K562 (cell line): ENCODE measurements around the gene CDH1. TPM values are rescaled to one million over a fixed set of nuclear protein-coding genes. Genes with fewer than 3 reads are reported as not detected.

Experiments used
- ATAC-seq: fragments of 200-7000 bp; cut with Tn5 transposase; 3 replicates; pipeline ENCODE4 v1.9.1; 2020; ENCODE audit warnings: moderate library complexity
- BruUV-seq: library from RNA; stranded (reverse); fragments of 400-500 nt; replicated peaks from 2 replicates; lab custom pipeline; 2021; lab: Mats Ljungman, UMichigan
- CTCF ChIA-PET: fragments of 300-600 bp; formaldehyde crosslinking; extraction: SDS; loops from one replicate; lab custom pipeline; 2021; ENCODE audit warnings: low intra/inter-chr PET ratio; lab: Yijun Ruan, JAX
- POLR2A ChIA-PET: fragments of 300-600, 350-650 bp; sonication (Branson Sonifier 250); formaldehyde crosslinking; extraction: SDS; loops from one replicate; lab custom pipeline; 2021; ENCODE audit warnings: antibody characterized with exemption, inconsistent platforms; lab: Yijun Ruan, JAX
- DNase-seq, 4 experiments: peaks; one replicate each; pipeline versions ENCODE4 v3.0.0 to v3.0.0-alpha.2; 2011 to 2018; ENCODE audit warnings: low spot score in 3 of 4, mixed read lengths in 3 of 4; ENCODE audit errors: extremely low read depth in 1 of 4
- FAIRE-seq: peaks from 2 replicates; lab custom pipeline; 2011; peaks lifted over from hg19 to GRCh38; lab: Jason Lieb, UNC
- H2AFZ ChIP-seq: 2 replicates; pipeline ENCODE4 v1.6.0; 2011; ENCODE audit warnings: low read depth, low read length, control low read depth, inconsistent platforms
- H3K27ac ChIP-seq: fragments of 200-600 bp; 3 replicates; pipeline ENCODE4 v1.8.0; 2011; ENCODE audit warnings: low read depth, mild to moderate bottlenecking, control low read depth, inconsistent platforms, low read length, moderate library complexity, mixed read lengths; ENCODE audit errors: extremely low read depth
- H3K27me3 ChIP-seq, 2 experiments: fragments of 300-600 bp in 1 of 2; 2 replicates in 1 of 2; 3 replicates in 1 of 2; pipeline versions ENCODE4 v1.6.0 to v1.8.0; 2011; ENCODE audit warnings: inconsistent platforms in 2 of 2, low read length in 2 of 2, mild to moderate bottlenecking in 1 of 2, mixed read lengths in 1 of 2, moderate library complexity in 1 of 2; ENCODE audit not compliant: control insufficient read depth in 2 of 2, insufficient read depth in 2 of 2
- H3K36me3 ChIP-seq: fragments of 300-600 bp; 3 replicates; pipeline ENCODE4 v1.8.0; 2011; ENCODE audit warnings: mild to moderate bottlenecking, low read length, inconsistent platforms; ENCODE audit not compliant: control insufficient read depth, insufficient read depth
- H3K4me1 ChIP-seq, 2 experiments: fragments of 200-600 bp in 1 of 2; replicated peaks in 1 of 2; 2 replicates in 1 of 2; 3 replicates in 1 of 2; pipeline versions ENCODE4 v1.5.1 to v1.8.0; 2011; ENCODE audit warnings: inconsistent platforms in 2 of 2, low read length in 2 of 2, mild to moderate bottlenecking in 1 of 2, mixed read lengths in 1 of 2, moderate library complexity in 1 of 2; ENCODE audit not compliant: control insufficient read depth in 2 of 2, insufficient read depth in 2 of 2
- H3K4me2 ChIP-seq: 2 replicates; pipeline ENCODE4 v1.6.1; 2011; ENCODE audit warnings: low read length, control low read depth, inconsistent platforms, mixed read lengths; ENCODE audit not compliant: insufficient read depth
- H3K4me3 ChIP-seq: fragments of 200-600 bp; sonication (generic), shearing (Covaris generic); 2 replicates; pipeline ENCODE4 v1.5.1; 2016; ENCODE audit warnings: control low read depth, inconsistent platforms
- H3K79me2 ChIP-seq: fragments of 200-600 bp; 3 replicates; pipeline ENCODE4 v1.8.0; 2011; ENCODE audit warnings: low read length, inconsistent platforms; ENCODE audit not compliant: control insufficient read depth, insufficient read depth
- H3K9ac ChIP-seq, 2 experiments: 2 replicates each; pipeline versions ENCODE4 v1.6.0 to v1.6.1; 2011; ENCODE audit warnings: low read depth in 2 of 2, low read length in 2 of 2, control low read depth in 1 of 2, inconsistent platforms in 1 of 2, mild to moderate bottlenecking in 1 of 2, mixed read lengths in 1 of 2; ENCODE audit not compliant: insufficient read depth in 1 of 2
- H3K9me1 ChIP-seq: one replicate; pipeline ENCODE4 v1.6.0; 2011; ENCODE audit warnings: inconsistent platforms, mild to moderate bottlenecking, low read length, moderate library complexity; ENCODE audit not compliant: control insufficient read depth, insufficient read depth
- H3K9me3 ChIP-seq: replicated peaks from 2 replicates; pipeline ENCODE4 v1.5.1; 2011; ENCODE audit warnings: low read depth, low read length, inconsistent platforms; ENCODE audit not compliant: control insufficient read depth, insufficient read depth
- H4K20me1 ChIP-seq: replicated peaks from 2 replicates; pipeline ENCODE4 v1.6.1; 2011; ENCODE audit warnings: low read length, inconsistent platforms, mixed read lengths; ENCODE audit not compliant: control insufficient read depth, insufficient read depth
- ARID3A ChIP-seq: IDR thresholded peaks from 2 replicates; pipeline ENCODE4 v1.6.1; 2012; ENCODE audit warnings: low read depth, low read length, improper control_type of control experiment, borderline replicate concordance
- EGR1 ChIP-seq: fragments of 450-650 bp; conservative IDR thresholded peaks from 2 replicates; pipeline ENCODE4 v1.6.1; 2017; ENCODE audit warnings: mild to moderate bottlenecking
- FIP1L1 ChIP-seq: fragments of 200-400 bp; formaldehyde crosslinking; IDR thresholded peaks from 2 replicates; pipeline ENCODE4 v1.6.1; 2018; ENCODE audit warnings: mild to moderate bottlenecking, low read depth, low read length; ENCODE audit not compliant: poor library complexity, severe bottlenecking
- FOXP1 ChIP-seq: sonication (generic); formaldehyde crosslinking; IDR thresholded peaks from 2 replicates; pipeline ENCODE4 v1.8.0; 2022; ENCODE audit warnings: mild to moderate bottlenecking, missing genetic modification reagents
- FUS ChIP-seq: fragments of 200-400 bp; formaldehyde crosslinking; optimal IDR thresholded peaks from 2 replicates; pipeline ENCODE3; 2017; ENCODE audit warnings: low read depth, low read length
- GABPB2 ChIP-seq: fragments of 250-450 bp; sonication (Bioruptor Pico); conservative IDR thresholded peaks from 2 replicates; pipeline ENCODE4 v1.5.1; 2021; ENCODE audit warnings: mild to moderate bottlenecking
- GTF2A2 ChIP-seq: IDR thresholded peaks from 2 replicates; pipeline ENCODE4 v1.6.1; 2016; ENCODE audit warnings: mild to moderate bottlenecking, missing genetic modification characterization, missing compliant biosample characterization
- HDAC3 ChIP-seq: fragments of 450-650 bp; IDR thresholded peaks from 2 replicates; pipeline ENCODE4 v1.6.1; 2018; ENCODE audit warnings: borderline replicate concordance, mild to moderate bottlenecking, moderate library complexity; ENCODE audit not compliant: partially characterized antibody
- HNRNPK ChIP-seq: fragments of 200-400 bp; formaldehyde crosslinking; IDR thresholded peaks from one replicate; pipeline ENCODE4 v1.6.1; 2018; ENCODE audit warnings: mild to moderate bottlenecking, low read depth, low read length; ENCODE audit not compliant: poor library complexity, severe bottlenecking
- HOMEZ ChIP-seq: fragments of 250-450 bp; sonication (Bioruptor Pico); IDR thresholded peaks from 2 replicates; pipeline ENCODE4 v1.4.0; 2020; ENCODE audit warnings: mild to moderate bottlenecking, moderate library complexity
- JUND ChIP-seq, 2 experiments: IDR thresholded peaks; 2 replicates in 1 of 2; 3 replicates in 1 of 2; pipeline ENCODE4 v1.6.1; 2011; ENCODE audit warnings: borderline replicate concordance in 2 of 2, low read depth in 2 of 2, low read length in 2 of 2, improper control_type of control experiment in 1 of 2, missing biosample characterization in 1 of 2, missing genetic modification characterization in 1 of 2, missing genetic modification reagents in 1 of 2
- LEF1 ChIP-seq: fragments of 450-650 bp; IDR thresholded peaks from 2 replicates; pipeline ENCODE4 v1.6.1; 2016; ENCODE audit warnings: mild to moderate bottlenecking
- PCBP1 ChIP-seq: fragments of 200-400 bp; formaldehyde crosslinking; IDR thresholded peaks from 2 replicates; pipeline ENCODE4 v1.6.1; 2018; ENCODE audit warnings: mild to moderate bottlenecking, low read depth, low read length; ENCODE audit not compliant: poor library complexity, severe bottlenecking
- SUPT5H ChIP-seq: fragments of 450-650 bp; IDR thresholded peaks from 2 replicates; pipeline ENCODE4 v1.6.1; 2016
- TRIM24 ChIP-seq, 2 experiments: fragments of 450-650 bp; IDR thresholded peaks; 2 replicates each; pipeline ENCODE4 v1.6.1; 2016
- ZBTB34 ChIP-seq: fragments of 250-450 bp; sonication (Bioruptor Pico); IDR thresholded peaks from 2 replicates; pipeline ENCODE4 v1.8.0; 2021; ENCODE audit warnings: mild to moderate bottlenecking, moderate library complexity
- ZNF449 ChIP-seq: fragments of 250-450 bp; sonication (Bioruptor Pico); IDR thresholded peaks from 2 replicates; pipeline ENCODE4 v1.8.0; 2022; ENCODE audit warnings: moderate library complexity, mild to moderate bottlenecking, inconsistent platforms
- WGBS: fragments of 100-300 bp; shearing (Covaris generic); methylation state at CpG from one replicate; pipeline ENCODE4 v1.1.6; 2016; ENCODE audit warnings: low coverage, mixed read lengths; ENCODE audit not compliant: insufficient coverage; ENCODE audit errors: missing lambda C conversion rate; 5-methylcytosine and 5-hydroxymethylcytosine counted together
- in situ Hi-C: fragments of 300-500 bp; cut with MboI; formaldehyde crosslinking; loops from 4 replicates; pipeline ENCODE4 v1.15.0; 2018; ENCODE audit warnings: inconsistent platforms, mixed read lengths
- intact Hi-C: fragments of 100-400 bp; cut with micrococcal nuclease; formaldehyde crosslinking; loops from 2 replicates; pipeline ENCODE4 v1.14.2; 2022
- polyA plus RNA-seq, 8 experiments: library from polyadenylated mRNA; depleted of rRNA in 4 of 8; stranded (reverse) in 5 of 8; unstranded in 3 of 8; fragments of >200 nt; fragmentation: Nextera tagmentation in 2 of 8; fragmentation: Illumina TruSeq in 1 of 8; extraction: Ambion mirVana in 2 of 8; extraction: Trizol in 1 of 8; gene quantifications; 2 replicates each; pipeline versions ENCODE4 v1.2.1 to v1.2.3, GENCODE V29; 2011 to 2014; ENCODE audit warnings: inconsistent platforms in 1 of 8, missing spikeins in 1 of 8
- total RNA-seq, 7 experiments: library from RNA; depleted of rRNA in 6 of 7; stranded (reverse); fragments of >200 nt in 6 of 7; fragmentation: Illumina TruSeq in 2 of 7; extraction: Trizol in 2 of 7; gene quantifications; 2 replicates each; pipeline versions ENCODE4 v1.2.1 to v1.2.3, GENCODE V29; 2011 to 2021; ENCODE audit warnings: low replicate concordance in 1 of 7

Gene CDH1
- total and polyA plus RNA-seq, 9 of the 15 experiments (the other 6 are each of a cell fraction or from before 2014, with no cell fraction given), result 0.01 to 0.69 TPM; not detected in 7

GRCh38 chr16:68718590-68718989 is 18.5 kb upstream of the CDH1 start:
- BruUV-seq, result no TSS peak
- no peak overlapping the region for H3K4me2 ChIP-seq
- WGBS, result 84% methylated on average over 9 of the region's 9 CpGs
- H3K27ac ChIP-seq, result no peak overlapping the region
- no peak overlapping the region for H3K9ac ChIP-seq
- no peaks in the 10 kb centered on the region for H4K20me1 ChIP-seq
- no peaks in the 10 kb centered on the region; a peak in 1 of 5 replicates for H3K4me1 ChIP-seq
- H3K9me1 ChIP-seq, result no peaks in the 10 kb centered on the region
- H3K4me3 ChIP-seq, result no peak overlapping the region
- H3K36me3 ChIP-seq, result no peaks in the 10 kb centered on the region
- in situ Hi-C loops, result no loop called here
- intact Hi-C loops, result no loop called here
- POLR2A ChIA-PET, result interaction anchor here (0.6 kb wide), 1 partner anchor 167 kb away, joined by 3 read pairs; no protein-coding TSS in a partner anchor
- no peaks in the 10 kb centered on the region for H3K9me3 ChIP-seq
- no peak overlapping the region for H2AFZ ChIP-seq
- ATAC-seq (no peak), DNase-seq (no peak), FAIRE-seq (no peak)
- no peak for TF ChIP-seq GTF2A2
- TF ChIP-seq JUND (IDR thresholded peaks at IDR 0.05; ENCODE audit: borderline replicate concordance, low read depth, low read length), result no peak
- no peak for TF ChIP-seq JUND (tag; IDR thresholded peaks at IDR 0.05; ENCODE audit: borderline replicate concordance, low read depth, low read length)
- TF ChIP-seq GABPB2 (CRISPR knock-in tag), result no peak
- no peak for TF ChIP-seq LEF1
- no peak for TF ChIP-seq TRIM24 (IDR thresholded peaks at IDR 0.05)
- no peak for TF ChIP-seq EGR1
- no peak for TF ChIP-seq ZNF449
- TF ChIP-seq FUS, result no peak
- no peak for TF ChIP-seq SUPT5H
- TF ChIP-seq FIP1L1, result no peak
- no peak for TF ChIP-seq FOXP1 (CRISPR knock-in tag)
- no peak for TF ChIP-seq PCBP1
- TF ChIP-seq ZBTB34 (CRISPR knock-in tag), result no peak
- TF ChIP-seq HDAC3, result no peak
- no peak for TF ChIP-seq ARID3A
- no peak for TF ChIP-seq HNRNPK
- TF ChIP-seq HOMEZ (CRISPR knock-in tag), result no peak
- H3K79me2 ChIP-seq, result no peaks in the 10 kb centered on the region
- no peaks in the 10 kb centered on the region for H3K27me3 ChIP-seq
- CTCF ChIA-PET, result no interaction called here
